COLO668 (cell line): Measurements from ENCODE around the gene FAM171A1.

Source experiments
- DNase-seq: peaks from one replicate; lab custom pipeline; 2025; ENCODE audit not compliant: unreplicated experiment; lab: John Stamatoyannopoulos, UW

The FAM171A1 gene

GRCh38 chr10:15252396-15252795 lies 118.7 kb downstream of the FAM171A1 start:
- no peak for DNase-seq

DNA sequence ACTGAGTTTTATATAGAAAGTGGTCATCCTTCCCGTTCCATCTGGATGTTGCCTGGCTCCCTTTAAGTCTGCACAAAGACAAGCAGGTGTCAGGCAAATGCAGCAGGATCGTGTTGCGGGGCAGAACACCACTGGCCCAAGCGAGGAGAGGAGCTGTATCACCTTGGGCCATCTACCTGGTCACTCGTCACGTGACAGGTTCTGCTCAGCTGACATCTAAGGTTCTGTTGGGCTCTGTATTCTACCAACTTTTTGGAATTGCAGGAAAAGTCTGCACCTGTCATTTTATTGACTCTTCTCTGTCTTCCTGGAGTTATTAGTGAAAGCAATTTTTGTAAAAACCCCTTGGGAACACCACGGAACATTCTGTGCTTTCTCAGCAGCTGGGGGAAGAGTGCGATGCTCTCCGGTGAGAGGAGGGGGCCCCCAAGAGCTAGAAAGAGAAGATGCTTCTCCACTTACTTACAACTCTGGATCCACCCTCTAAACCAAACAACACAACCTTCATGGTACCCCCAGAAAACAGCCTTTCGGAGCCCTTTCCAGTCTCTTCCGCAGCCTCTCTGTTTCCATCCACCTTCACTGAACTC lies 119.2 kb downstream of the FAM171A1 start:
- DNase-seq: no peak

DNA sequence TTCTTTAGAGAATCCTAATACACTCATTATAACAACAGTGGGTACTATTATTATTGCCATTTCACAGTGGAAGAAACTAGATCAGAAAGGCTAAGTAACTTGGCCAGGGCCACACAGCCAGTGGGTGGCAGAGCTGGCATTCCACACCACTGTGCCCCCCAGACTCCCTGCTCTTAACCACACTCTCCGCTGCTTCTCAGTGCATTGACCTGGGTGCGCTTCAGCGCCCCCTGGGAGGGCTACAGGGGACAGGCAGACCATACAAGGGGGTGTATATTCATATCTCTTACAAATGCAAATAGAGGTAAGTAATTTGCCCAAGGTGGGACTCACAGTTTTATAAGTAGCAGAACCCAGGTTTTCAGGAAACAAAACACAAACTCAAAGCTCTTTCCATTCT lies 125.6 kb downstream of the FAM171A1 start:
- DNase-seq: peak; percentile 1

DNA sequence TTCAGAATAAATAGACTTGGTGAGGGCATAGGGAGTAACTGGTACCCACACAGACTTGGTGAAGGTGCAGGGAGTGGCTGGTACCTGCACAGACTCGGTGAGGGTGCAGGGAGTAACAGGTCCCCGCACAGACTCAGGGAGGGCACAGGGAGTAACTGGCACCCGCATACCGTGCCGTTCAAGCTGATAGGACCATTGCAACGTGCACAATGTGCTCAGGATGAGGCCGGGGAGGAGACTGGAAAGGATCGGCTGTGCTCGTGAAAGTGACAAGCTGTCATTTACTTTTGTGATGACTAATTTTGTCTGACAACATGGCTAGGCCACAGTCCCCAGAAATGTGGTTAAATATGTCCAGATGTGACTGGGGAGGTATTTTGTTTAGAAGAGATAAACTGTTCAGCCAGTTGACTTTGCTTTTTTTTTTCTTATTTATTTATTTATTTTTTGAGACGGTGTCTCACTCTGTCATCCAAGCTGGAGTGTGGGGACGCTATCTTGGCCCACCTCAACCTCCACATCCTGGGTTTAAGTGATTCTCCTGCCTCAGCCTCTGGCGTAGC lies 126.4 kb downstream of the FAM171A1 start:
- DNase-seq: no peak

GRCh38 chr10:15242261-15242840 lies 128.7 kb downstream of the FAM171A1 start:
- DNase-seq: no peak

GRCh38 chr10:15241306-15241705 lies 129.8 kb downstream of the FAM171A1 start:
- no peak for DNase-seq

DNA sequence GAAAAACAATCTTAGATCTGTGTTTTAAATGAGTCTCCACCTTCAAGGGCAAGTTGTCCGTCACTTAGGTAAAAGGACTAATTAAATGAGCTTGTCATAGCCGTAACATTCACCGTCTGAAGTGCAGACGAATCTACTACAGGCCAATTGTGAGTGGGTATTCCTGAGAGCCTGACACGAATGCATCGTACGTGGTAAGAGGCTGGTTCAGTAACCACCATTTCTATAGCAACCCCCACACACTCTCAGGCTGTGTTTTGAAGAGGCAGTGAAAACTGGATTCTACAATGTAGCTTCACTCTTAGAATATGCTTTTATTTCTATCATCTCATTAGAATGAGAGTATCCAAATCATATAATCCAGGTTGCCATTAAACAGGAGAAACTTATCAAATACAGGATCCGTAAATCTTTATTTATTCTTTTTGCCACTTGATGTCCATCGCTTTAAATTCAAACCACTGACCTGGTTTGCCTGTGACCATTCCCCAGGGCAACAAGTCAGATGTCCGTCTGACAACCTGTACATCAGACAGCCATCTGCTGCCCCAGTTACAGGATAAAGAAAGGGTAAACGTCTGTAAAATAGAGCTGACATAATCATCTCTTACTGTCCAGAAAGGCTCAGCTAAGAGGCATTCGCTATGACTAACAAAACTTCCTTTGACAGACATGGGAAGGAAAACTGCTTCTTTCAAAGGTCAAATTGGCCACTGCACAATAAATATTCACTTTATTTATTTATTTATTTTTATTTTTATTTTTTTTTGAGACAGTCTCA lies 132.3 kb downstream of the FAM171A1 start:
- DNase-seq: no peak

GRCh38 chr10:15237351-15237750 lies 133.7 kb downstream of the FAM171A1 start:
- DNase-seq: no peak

DNA sequence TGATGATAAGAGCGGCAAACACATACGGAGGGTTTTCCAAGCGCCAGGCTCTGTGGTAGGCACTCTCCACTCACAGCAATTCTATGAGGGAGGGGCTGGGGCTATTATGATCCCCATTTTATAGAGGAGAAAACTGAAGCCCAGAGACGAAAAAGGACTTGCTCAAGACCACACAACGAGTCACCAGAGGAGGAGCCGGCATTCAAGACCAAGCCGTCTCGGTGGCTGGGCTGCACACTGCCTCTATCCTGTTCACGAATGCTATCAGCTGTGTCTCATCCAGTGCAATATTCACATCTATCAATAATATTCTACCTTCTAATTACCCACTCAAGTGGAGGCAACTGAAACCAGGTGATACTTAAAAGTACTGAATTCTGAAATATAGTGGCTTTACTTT lies 134.7 kb downstream of the FAM171A1 start:
- no peak for DNase-seq

DNA sequence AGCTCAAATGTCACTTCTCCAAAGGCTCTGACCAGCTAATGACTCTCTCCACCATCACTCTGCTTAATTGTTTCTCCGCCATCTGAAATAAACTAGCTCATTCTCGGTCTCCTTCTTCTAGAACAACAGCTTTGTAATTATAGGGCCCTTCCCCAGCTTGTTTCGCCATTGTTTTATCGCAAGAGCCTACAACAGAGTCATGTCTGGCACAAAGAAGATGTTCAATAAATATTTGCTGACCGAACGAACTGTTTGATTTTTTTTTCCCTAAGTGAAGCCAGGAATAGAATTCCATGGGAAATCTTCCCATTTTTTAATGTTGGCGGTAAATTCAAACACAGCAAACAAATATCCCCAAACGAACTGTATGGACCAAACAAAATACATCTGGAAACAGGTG lies 138.8 kb downstream of the FAM171A1 start:
- no peak for DNase-seq

- DNase-seq: no peak
Observed at GRCh38 chr10:15231426-15231825, 139.7 kb downstream of the FAM171A1 start.

- no peak for DNase-seq
Observed at GRCh38 chr10:15230257-15230656, 140.8 kb downstream of the FAM171A1 start.

DNA sequence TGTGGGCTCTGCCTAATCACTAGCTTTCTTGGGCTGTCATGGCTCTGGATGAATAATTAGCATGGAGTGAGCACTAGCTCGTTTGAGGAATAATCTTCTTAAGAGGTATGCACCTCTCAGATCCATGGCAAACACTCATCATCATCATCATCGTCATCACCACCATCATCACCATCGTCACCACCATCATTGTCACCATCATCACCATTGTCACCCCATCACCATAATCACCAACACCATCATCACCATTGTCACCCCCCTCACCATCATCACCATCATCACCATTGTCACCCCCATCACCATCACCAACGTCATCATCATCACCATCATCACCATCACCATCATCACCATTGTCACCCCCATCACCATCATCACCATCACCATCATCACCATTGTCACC lies 141.8 kb downstream of the FAM171A1 start:
- DNase-seq: no peak

- DNase-seq: no peak
Observed at GRCh38 chr10:15228426-15228825, 142.7 kb downstream of the FAM171A1 start.

GRCh38 chr10:15227611-15228372 lies 143.3 kb downstream of the FAM171A1 start:
- no peak for DNase-seq

- no peak for DNase-seq
Observed at GRCh38 chr10:15225511-15225910, 145.6 kb downstream of the FAM171A1 start.

- DNase-seq: no peak
Observed at GRCh38 chr10:15224948-15225347, 146.1 kb downstream of the FAM171A1 start.

- DNase-seq: no peak
Observed at GRCh38 chr10:15223174-15223573, 147.9 kb downstream of the FAM171A1 start.

- no peak for DNase-seq
Observed at GRCh38 chr10:15222511-15222910, 148.6 kb downstream of the FAM171A1 start.

DNA sequence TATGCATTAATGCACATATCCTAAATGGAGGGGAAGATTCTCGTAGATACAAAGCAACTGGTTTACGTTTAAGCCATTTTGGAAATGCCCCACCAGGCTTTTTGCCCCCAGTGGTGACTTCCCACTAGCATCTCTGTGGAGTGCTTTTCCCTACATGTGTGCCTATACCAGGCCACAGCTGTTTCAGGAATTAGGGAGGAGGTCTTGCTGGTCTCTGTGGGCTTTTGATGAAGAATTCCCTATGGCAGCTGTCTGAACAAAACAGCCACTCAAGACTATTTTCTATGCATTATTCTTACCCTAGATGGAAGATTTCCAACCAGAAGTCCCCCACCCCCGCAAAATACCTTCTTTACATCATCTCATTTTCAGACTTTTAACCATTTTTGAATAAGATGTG lies 150.6 kb downstream of the FAM171A1 start:
- no peak for DNase-seq

- no peak for DNase-seq
Observed at GRCh38 chr10:15216700-15217099, 154.4 kb downstream of the FAM171A1 start.
